Ascending aorta (tissue), 2 donors: Measurements from ENCODE around the gene AKAP13. TPM values are rescaled to one million over a fixed set of nuclear protein-coding genes. Genes with fewer than 3 reads are reported as not detected.
A peak's percentile ranks its signal among the peaks of the same experiment; 100 is the strongest.

Experiments
- DNase-seq, 2 donors: peaks; one replicate each; pipeline ENCODE4 v3.0.0-alpha.2; 2019; ENCODE audit warnings: low spot score in 2 of 2
- H3K27ac ChIP-seq, 2 donors: fragments of 200-600 bp; sonication (generic); one replicate each; pipeline ENCODE4 v1.5.1; 2016 to 2017; ENCODE audit warnings: mild to moderate bottlenecking in 1 of 2
- H3K27me3 ChIP-seq: fragments of 200-600 bp; sonication (generic); one replicate; pipeline ENCODE4 v1.5.1; 2017
- H3K36me3 ChIP-seq, 2 donors: fragments of 200-600 bp; sonication (generic); one replicate each; pipeline ENCODE4 v1.5.1; 2016
- H3K4me1 ChIP-seq, 2 donors: fragments of 200-600 bp; sonication (generic); one replicate each; pipeline ENCODE4 v1.5.1; 2016 to 2017; ENCODE audit warnings: mild to moderate bottlenecking in 1 of 2
- H3K4me3 ChIP-seq, 2 donors: fragments of 200-600 bp; sonication (generic); one replicate each; pipeline ENCODE4 v1.5.1; 2016 to 2017; ENCODE audit warnings: mild to moderate bottlenecking in 1 of 2
- H3K9me3 ChIP-seq, 2 donors: fragments of 200-600 bp; sonication (generic); one replicate each; pipeline ENCODE4 v1.5.1; 2016
- intact Hi-C: fragments of 100-400 bp; cut with DNase I; formaldehyde crosslinking; loops from one replicate; pipeline ENCODE4 v1.15.1; 2023
- total RNA-seq: library from RNA; depleted of rRNA; stranded (reverse); fragments of >200 nt; gene quantifications from one replicate; pipeline ENCODE4 v1.1.0, GENCODE V29; 2016
- TF ChIP-seq, protein P1 (sequence below), 3 experiments: fragments of 200-600 bp in 2 of 3; fragments of 450-650 bp in 1 of 3; sonication (generic) in 2 of 3; IDR thresholded peaks; one replicate each; pipeline ENCODE4 v1.5.1; 2016 to 2019; ENCODE audit warnings: antibody characterized with exemption in 3 of 3, mild to moderate bottlenecking in 1 of 3, moderate library complexity in 1 of 3

Gene AKAP13
- total RNA-seq, 1 donor from 2014 or later = 74.3 TPM

DNA sequence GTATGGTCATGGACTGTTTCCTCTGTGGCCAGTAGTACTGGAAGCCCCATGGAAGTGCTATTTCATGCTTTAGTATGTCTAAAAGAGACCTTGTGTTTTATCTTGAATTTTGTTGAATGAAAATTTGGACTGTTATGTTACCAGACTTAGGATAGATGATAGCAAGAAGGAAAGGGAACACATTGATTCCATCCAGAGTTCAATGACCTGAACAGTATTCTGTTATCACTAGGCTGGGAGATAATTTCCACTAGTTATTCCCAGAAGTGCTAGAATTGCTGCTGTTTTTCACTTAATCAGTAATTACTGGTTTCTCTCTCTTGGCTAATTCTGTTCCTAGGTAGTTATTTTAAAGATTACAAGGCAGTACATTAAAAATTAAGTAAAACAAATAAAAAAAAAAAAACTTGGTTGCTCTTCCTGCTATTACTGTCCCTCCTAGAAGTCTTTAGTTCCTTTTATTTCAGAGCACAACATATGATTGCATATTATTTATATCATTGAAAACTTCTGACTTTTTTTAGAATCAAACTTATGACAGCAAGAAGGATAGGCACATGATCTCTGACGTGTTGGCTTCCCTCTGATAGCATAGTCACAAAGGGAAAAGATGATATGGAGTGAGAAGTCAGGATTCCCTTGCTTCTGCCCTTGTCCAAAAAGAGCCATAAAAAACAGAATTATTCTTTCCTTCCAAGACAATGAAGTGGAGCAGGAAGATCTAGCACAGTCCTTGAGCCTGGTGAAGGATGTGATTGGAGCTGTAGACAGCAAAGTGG lies 342.2 kb downstream of the AKAP13 start:
- TF ChIP-seq, protein P1, sequence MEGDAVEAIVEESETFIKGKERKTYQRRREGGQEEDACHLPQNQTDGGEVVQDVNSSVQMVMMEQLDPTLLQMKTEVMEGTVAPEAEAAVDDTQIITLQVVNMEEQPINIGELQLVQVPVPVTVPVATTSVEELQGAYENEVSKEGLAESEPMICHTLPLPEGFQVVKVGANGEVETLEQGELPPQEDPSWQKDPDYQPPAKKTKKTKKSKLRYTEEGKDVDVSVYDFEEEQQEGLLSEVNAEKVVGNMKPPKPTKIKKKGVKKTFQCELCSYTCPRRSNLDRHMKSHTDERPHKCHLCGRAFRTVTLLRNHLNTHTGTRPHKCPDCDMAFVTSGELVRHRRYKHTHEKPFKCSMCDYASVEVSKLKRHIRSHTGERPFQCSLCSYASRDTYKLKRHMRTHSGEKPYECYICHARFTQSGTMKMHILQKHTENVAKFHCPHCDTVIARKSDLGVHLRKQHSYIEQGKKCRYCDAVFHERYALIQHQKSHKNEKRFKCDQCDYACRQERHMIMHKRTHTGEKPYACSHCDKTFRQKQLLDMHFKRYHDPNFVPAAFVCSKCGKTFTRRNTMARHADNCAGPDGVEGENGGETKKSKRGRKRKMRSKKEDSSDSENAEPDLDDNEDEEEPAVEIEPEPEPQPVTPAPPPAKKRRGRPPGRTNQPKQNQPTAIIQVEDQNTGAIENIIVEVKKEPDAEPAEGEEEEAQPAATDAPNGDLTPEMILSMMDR (IDR thresholded peaks at IDR 0.05) = no peak
- Histone ChIP-seq H3K27me3 (no peaks in the 10 kb centered on the region), H3K4me1 (peaks cover 11 to 18% of the 10 kb centered on the region in 2 donors), H3K9me3 (no peaks in the 10 kb centered on the region), H3K36me3 (peaks cover 68 to 77% of the 10 kb centered on the region in 2 donors), H3K4me3 (no peak overlapping the region), H3K27ac (peak overlapping the region in 1 of 2 donors; percentile 83)
- no peak for DNase-seq
- intact Hi-C loops = loop anchor here (10.0 kb wide), 1 partner anchor 388 kb away; no protein-coding TSS in a partner anchor

- peak overlapping the region; percentile 72 to 83 for H3K27ac ChIP-seq
- H3K9me3 ChIP-seq = no peaks in the 10 kb centered on the region
- H3K4me1 ChIP-seq = peaks cover 11 to 18% of the 10 kb centered on the region in 2 donors
- intact Hi-C loops = loop anchor here (10.0 kb wide), 1 partner anchor 389 kb away; no protein-coding TSS in a partner anchor
- DNase-seq = no peak
- no peak overlapping the region for H3K4me3 ChIP-seq
- no peaks in the 10 kb centered on the region for H3K27me3 ChIP-seq
- TF ChIP-seq, protein P1 (IDR thresholded peaks at IDR 0.05) = no peak
- H3K36me3 ChIP-seq = peaks cover 68 to 76% of the 10 kb centered on the region in 2 donors
Observed at GRCh38 chr15:85723960-85724945, 343.9 kb downstream of the AKAP13 start.

DNA sequence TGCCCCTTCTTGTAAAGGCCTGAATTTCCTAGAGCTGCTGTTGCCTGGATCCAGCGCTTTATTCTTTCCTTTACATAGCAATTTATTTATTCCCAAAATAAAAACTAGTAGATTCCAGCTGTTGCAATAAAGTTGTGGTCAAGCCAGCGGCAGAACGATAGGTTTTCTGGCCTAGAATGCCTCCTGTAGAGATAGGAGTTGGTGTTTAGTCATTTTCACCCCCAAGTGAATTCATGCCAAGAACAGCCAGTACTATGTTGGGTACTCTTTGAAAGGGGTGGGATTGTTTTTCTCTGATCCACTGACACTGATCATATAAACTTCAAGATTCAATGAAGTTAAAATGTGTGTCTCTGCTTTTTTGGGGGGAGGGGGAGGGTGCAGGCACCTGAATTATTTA lies 344.6 kb downstream of the AKAP13 start:
- Histone ChIP-seq H3K9me3 (no peaks in the 10 kb centered on the region), H3K4me3 (no peak overlapping the region), H3K4me1 (peaks cover 11 to 18% of the 10 kb centered on the region in 2 donors), H3K36me3 (peaks cover 64 to 74% of the 10 kb centered on the region in 2 donors), H3K27ac (peak overlapping the region; percentile 72 to 83), H3K27me3 (no peaks in the 10 kb centered on the region)
- no peak for DNase-seq
- TF ChIP-seq, protein P1 (IDR thresholded peaks at IDR 0.05) = no peak
- intact Hi-C loops = loop anchor here (5.0 to 10.0 kb wide), 3 partner anchors 108 to 390 kb away; no protein-coding TSS in a partner anchor

DNA sequence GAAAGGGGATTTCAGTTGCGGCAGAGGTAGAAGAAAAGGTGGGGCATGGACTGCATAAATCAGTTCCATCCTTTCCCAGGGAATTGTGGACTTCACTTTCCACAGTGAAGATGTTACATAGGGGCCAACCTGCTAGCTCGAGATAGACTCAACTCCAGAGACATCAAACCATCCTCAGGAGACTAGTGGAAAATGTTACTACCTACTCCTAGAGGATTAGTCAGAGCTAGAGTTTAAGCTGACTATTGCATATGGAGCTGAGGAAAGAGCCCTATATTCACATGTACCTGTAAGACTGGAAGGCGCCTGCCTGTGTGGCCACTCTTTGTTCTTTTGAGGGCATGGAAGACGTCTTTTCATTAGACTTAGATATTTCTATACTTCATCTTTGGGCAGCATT lies 345.2 kb downstream of the AKAP13 start:
- H3K27ac ChIP-seq = peak overlapping the region; percentile 72 to 83
- TF ChIP-seq, protein P1 (IDR thresholded peaks at IDR 0.05) = no peak
- intact Hi-C loops = loop anchor here (5.0 to 10.0 kb wide), 3 partner anchors 108 to 391 kb away; no protein-coding TSS in a partner anchor

GRCh38 chr15:85726454-85726853 lies 346.1 kb downstream of the AKAP13 start:
- Histone ChIP-seq H3K27me3 (no peaks in the 10 kb centered on the region), H3K4me1 (peaks cover 11 to 18% of the 10 kb centered on the region in 2 donors), H3K4me3 (no peak overlapping the region), H3K36me3 (peaks cover 58 to 68% of the 10 kb centered on the region in 2 donors), H3K27ac (peak overlapping the region; percentile 72 to 83), H3K9me3 (no peaks in the 10 kb centered on the region)
- intact Hi-C loops = loop anchor here (5.0 to 10.0 kb wide), 3 partner anchors 109 to 392 kb away; no protein-coding TSS in a partner anchor
- DNase-seq = no peak
- TF ChIP-seq, protein P1 (IDR thresholded peaks at IDR 0.05) = no peak

More for the DNA sequence above, 345.2 kb downstream of the AKAP13 start:
- no peak for DNase-seq
- Histone ChIP-seq H3K27me3 (no peaks in the 10 kb centered on the region), H3K4me1 (peaks cover 11 to 18% of the 10 kb centered on the region in 2 donors), H3K9me3 (no peaks in the 10 kb centered on the region), H3K36me3 (peaks cover 60 to 68% of the 10 kb centered on the region in 2 donors), H3K4me3 (no peak overlapping the region)
